CD4-positive, alpha-beta memory T cell (primary cell): ENCODE data around the gene SPON1. TPM values are rescaled to one million over a fixed set of nuclear protein-coding genes. Genes with fewer than 3 reads are reported as not detected.
A peak's percentile ranks its signal among the peaks of the same experiment; 100 is the strongest.

Source experiments
- CTCF ChIA-PET: fragments of 350-600 bp; sonication (Branson Sonifier 250); formaldehyde crosslinking; loops from one replicate; lab custom pipeline; 2021; ENCODE audit warnings: inconsistent platforms; ENCODE audit not compliant: partially characterized antibody; lab: Charles Lee
- POLR2A ChIA-PET: fragments of 350-600 bp; sonication (Branson Sonifier 250); formaldehyde crosslinking; loops from one replicate; lab custom pipeline; 2021; ENCODE audit not compliant: partially characterized antibody; lab: Charles Lee
- DNase-seq, 5 donors: peaks; one replicate each; pipeline versions ENCODE4 v3.0.0 to v3.0.0-alpha.2; 2020 to 2022; ENCODE audit warnings: mixed read lengths in 1 of 5
- H3K27ac ChIP-seq: one replicate; pipeline ENCODE4 v1.7.0; 2013; ENCODE audit warnings: low read depth, low read length
- H3K27me3 ChIP-seq: 2 replicates; pipeline ENCODE4 v1.7.0; 2013; ENCODE audit warnings: mild to moderate bottlenecking, low read length, moderate library complexity; ENCODE audit not compliant: insufficient read depth
- H3K36me3 ChIP-seq: 2 replicates; pipeline ENCODE4 v1.7.0; 2013; ENCODE audit warnings: mild to moderate bottlenecking, low read length, moderate library complexity; ENCODE audit not compliant: insufficient read depth
- H3K4me1 ChIP-seq: 2 replicates; pipeline ENCODE4 v1.7.0; 2013; ENCODE audit warnings: mild to moderate bottlenecking, low read length, moderate library complexity; ENCODE audit not compliant: insufficient read depth
- H3K4me3 ChIP-seq, 2 donors: one replicate each; pipeline ENCODE4 v1.7.0; 2013; ENCODE audit warnings: low read length in 2 of 2, mild to moderate bottlenecking in 1 of 2
- H3K9me3 ChIP-seq, 2 donors: one replicate each; pipeline ENCODE4 v1.7.0; 2013; ENCODE audit warnings: low read length in 2 of 2, control low read depth in 1 of 2; ENCODE audit not compliant: control insufficient read depth in 1 of 2
- H3K27ac Mint-ChIP-seq, 7 donors: one replicate each; pipeline ENCODE4 v1.8.0; 2020 to 2021; ENCODE audit warnings: mixed read lengths in 7 of 7, mild to moderate bottlenecking in 6 of 7, inconsistent platforms in 3 of 7, moderate library complexity in 3 of 7
- H3K27me3 Mint-ChIP-seq, 2 donors: one replicate each; pipeline ENCODE4 v1.8.0; 2020 to 2021; ENCODE audit warnings: mixed read lengths in 2 of 2
- H3K36me3 Mint-ChIP-seq, 2 donors: one replicate each; pipeline ENCODE4 v1.8.0; 2020 to 2021; ENCODE audit warnings: mixed read lengths in 2 of 2, inconsistent platforms in 1 of 2, mild to moderate bottlenecking in 1 of 2
- H3K4me1 Mint-ChIP-seq, 4 donors: one replicate each; pipeline ENCODE4 v1.8.0; 2020 to 2021; ENCODE audit warnings: mixed read lengths in 4 of 4, mild to moderate bottlenecking in 1 of 4
- H3K4me3 Mint-ChIP-seq, 8 donors: one replicate each; pipeline ENCODE4 v1.8.0; 2020 to 2021; ENCODE audit warnings: mixed read lengths in 8 of 8, mild to moderate bottlenecking in 7 of 8, moderate library complexity in 6 of 8, inconsistent platforms in 3 of 8
- H3K9me3 Mint-ChIP-seq, 8 donors: one replicate each; pipeline ENCODE4 v1.8.0; 2020 to 2021; ENCODE audit warnings: mixed read lengths in 8 of 8, mild to moderate bottlenecking in 5 of 8, inconsistent platforms in 3 of 8, moderate library complexity in 1 of 8
- intact Hi-C: fragments of 100-400 bp; cut with micrococcal nuclease; formaldehyde crosslinking; loops from one replicate; pipeline ENCODE4 v1.15.1; 2023
- polyA plus RNA-seq, 2 donors: library from polyadenylated mRNA; unstranded; fragments of 300-500 nt; fragmentation: Illumina TruSeq; gene quantifications; one replicate each; pipeline ENCODE4 v1.2.3, GENCODE V29; 2021
- total RNA-seq, 2 experiments: library from RNA; stranded (reverse); gene quantifications; one replicate each; pipeline ENCODE4 v1.2.3, GENCODE V29; 2021

Gene SPON1
- total and polyA plus RNA-seq, 4 experiments from 2014 or later: 2.0 to 60.4 (median 30.6) TPM

DNA sequence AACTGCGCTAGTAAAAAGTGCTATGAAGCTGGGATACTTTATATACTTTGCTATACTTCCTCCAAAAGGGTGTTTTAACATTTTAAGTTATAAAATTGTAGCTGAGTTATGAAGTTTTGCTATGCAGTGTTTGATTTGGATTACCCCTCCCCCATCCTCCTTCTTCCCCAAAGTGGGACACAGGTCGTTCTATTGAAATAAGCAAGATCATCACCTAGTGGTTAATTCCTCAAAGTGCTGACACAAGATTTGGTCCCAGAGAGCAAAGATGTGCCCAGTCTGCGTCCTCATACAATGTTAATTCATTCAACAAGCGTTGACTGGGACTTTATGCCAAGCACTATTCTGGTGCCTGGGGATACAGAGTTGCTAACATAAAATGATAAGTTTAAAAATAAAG lies 78.5 kb downstream of the SPON1 start:
- H3K4me3 ChIP-seq: no peak overlapping the region

DNA sequence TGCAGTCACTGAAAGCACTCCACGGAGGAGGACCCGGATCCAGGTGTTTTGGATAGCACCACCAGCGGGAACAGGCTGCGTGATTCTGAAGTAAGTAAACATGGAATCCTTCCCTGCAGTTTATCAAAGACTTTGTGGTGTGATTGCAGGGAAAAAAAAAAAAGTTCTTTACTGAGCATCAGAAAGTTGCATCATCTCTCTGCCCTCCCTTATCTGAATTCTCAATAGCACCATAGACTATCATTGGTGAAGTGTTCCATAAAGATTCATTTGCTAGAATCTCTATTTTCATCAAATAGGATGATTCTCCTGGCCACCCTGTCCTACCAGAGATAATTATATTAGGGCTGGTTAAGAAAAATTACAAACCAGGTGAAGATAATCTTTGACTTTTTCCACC lies 79.0 kb downstream of the SPON1 start:
- peaks cover 5 to 6% of the 10 kb centered on the region in 2 donors for H3K27me3 Mint-ChIP-seq
- intact Hi-C loops: no loop called here
- Histone ChIP-seq H3K36me3 (no peaks in the 10 kb centered on the region), H3K27me3 (peaks cover 4% of the 10 kb centered on the region), H3K27ac (no peak overlapping the region), H3K9me3 (no peaks in the 10 kb centered on the region), H3K4me3 (no peak overlapping the region), H3K4me1 (no peaks in the 10 kb centered on the region)
- H3K4me1 Mint-ChIP-seq: no peaks in the 10 kb centered on the region
- DNase-seq: no peak
- H3K9me3 Mint-ChIP-seq: no peaks in the 10 kb centered on the region
- ChIA-PET POLR2A (no interaction called here), CTCF (no interaction called here)
- H3K27ac Mint-ChIP-seq: no peak overlapping the region
- no peak overlapping the region for H3K4me3 Mint-ChIP-seq
- H3K36me3 Mint-ChIP-seq: no peaks in the 10 kb centered on the region

More for the DNA sequence above, 78.5 kb downstream of the SPON1 start:
- no peaks in the 10 kb centered on the region for H3K36me3 Mint-ChIP-seq
- no peaks in the 10 kb centered on the region for H3K9me3 Mint-ChIP-seq
- H3K27ac Mint-ChIP-seq: no peak overlapping the region
- H3K27ac ChIP-seq: no peak overlapping the region
- no peaks in the 10 kb centered on the region for H3K4me1 Mint-ChIP-seq
- H3K9me3 ChIP-seq: no peaks in the 10 kb centered on the region
- H3K36me3 ChIP-seq: no peaks in the 10 kb centered on the region
- intact Hi-C loops: no loop called here
- CTCF ChIA-PET: no interaction called here
- H3K27me3 Mint-ChIP-seq: peaks cover 4 to 6% of the 10 kb centered on the region in 2 donors
- POLR2A ChIA-PET: no interaction called here
- DNase-seq: no peak
- no peak overlapping the region for H3K4me3 Mint-ChIP-seq
- H3K27me3 ChIP-seq: peaks cover 2% of the 10 kb centered on the region
- H3K4me1 ChIP-seq: no peaks in the 10 kb centered on the region

DNA sequence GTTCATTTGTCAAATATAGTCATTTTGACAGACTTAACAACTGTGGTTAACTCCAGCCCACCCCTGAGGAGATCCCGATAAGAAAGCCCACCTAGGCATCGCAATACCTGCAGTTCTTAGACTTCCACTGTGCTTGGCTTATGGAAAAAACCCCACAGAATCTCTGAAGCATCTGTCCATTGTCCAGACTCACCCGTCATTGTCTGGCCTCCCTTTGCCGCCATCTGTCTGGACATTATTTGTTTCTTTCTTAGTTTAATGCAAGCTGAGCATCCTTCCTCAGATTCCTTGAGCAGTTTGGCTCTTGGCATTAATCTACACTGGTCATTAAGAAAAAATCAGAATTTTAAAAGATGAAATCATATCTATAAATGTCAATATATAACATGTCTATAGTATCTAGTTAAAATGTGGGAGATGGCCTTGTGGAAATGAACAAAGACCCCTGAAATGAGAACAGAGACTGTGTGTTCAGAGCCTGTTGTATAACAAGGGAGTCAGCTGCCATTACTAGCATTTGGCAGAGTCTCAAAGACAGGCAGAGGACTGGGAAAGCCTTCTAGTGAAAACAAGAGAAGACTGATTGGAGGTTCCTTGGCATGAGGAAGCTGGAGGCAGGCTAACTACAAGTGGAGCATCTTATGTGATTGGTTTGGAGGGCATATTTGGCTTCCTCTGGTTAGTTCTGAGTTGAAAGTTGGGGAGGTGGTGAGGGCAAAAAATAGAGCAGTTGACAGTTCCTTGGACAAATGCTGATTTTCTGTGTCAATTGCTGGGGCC lies 80.4 kb downstream of the SPON1 start:
- intact Hi-C loops: no loop called here
- H3K4me3 Mint-ChIP-seq: no peak overlapping the region
- DNase-seq: no peak
- Histone ChIP-seq H3K27ac (no peak overlapping the region), H3K27me3 (peaks cover 4% of the 10 kb centered on the region), H3K9me3 (no peaks in the 10 kb centered on the region), H3K4me1 (no peaks in the 10 kb centered on the region), H3K36me3 (no peaks in the 10 kb centered on the region), H3K4me3 (no peak overlapping the region)
- no peaks in the 10 kb centered on the region for H3K4me1 Mint-ChIP-seq
- H3K36me3 Mint-ChIP-seq: no peaks in the 10 kb centered on the region
- ChIA-PET POLR2A (no interaction called here), CTCF (interaction anchor here (1.5 to 2.3 kb wide), 2 partner anchors 106 to 270 kb away, joined by 5 read pairs; no protein-coding TSS in a partner anchor)
- H3K27me3 Mint-ChIP-seq: peaks cover 5 to 6% of the 10 kb centered on the region in 2 donors
- H3K9me3 Mint-ChIP-seq: peaks cover 0 to 1% (median 0%) of the 10 kb centered on the region in 8 donors
- H3K27ac Mint-ChIP-seq: no peak overlapping the region

DNA sequence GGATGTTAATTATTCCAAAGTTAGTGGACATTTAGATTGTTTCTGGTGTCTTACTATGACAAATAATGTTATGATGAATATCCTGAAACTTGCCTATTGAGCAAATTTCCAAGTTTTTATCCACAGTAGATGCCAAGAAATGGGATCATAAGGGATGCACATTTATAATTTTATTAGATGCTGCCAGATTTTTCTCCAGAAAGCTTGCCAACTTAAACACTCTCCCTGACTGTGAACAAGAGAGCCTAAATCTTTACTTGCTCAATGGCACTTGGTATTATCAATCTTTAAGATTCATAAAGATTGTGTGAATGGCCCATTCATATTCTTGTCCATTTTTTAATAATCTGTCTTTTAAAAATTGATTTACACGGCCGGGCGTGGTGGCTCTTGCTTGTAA lies 82.4 kb downstream of the SPON1 start:
- Histone ChIP-seq H3K27me3 (peaks cover 4% of the 10 kb centered on the region), H3K4me1 (no peaks in the 10 kb centered on the region), H3K4me3 (no peak overlapping the region), H3K36me3 (no peaks in the 10 kb centered on the region), H3K27ac (no peak overlapping the region), H3K9me3 (no peaks in the 10 kb centered on the region)
- Mint-ChIP-seq H3K36me3 (no peaks in the 10 kb centered on the region), H3K27me3 (peaks cover 5 to 6% of the 10 kb centered on the region in 2 donors), H3K4me3 (no peak overlapping the region), H3K4me1 (no peaks in the 10 kb centered on the region), H3K9me3 (peaks cover 0 to 1% (median 0%) of the 10 kb centered on the region in 8 donors), H3K27ac (no peak overlapping the region)
- POLR2A ChIA-PET: no interaction called here
- intact Hi-C loops: no loop called here
- DNase-seq: no peak
- CTCF ChIA-PET: interaction anchor here (2.3 kb wide), 1 partner anchor 272 kb away, joined by 5 read pairs; no protein-coding TSS in a partner anchor

DNA sequence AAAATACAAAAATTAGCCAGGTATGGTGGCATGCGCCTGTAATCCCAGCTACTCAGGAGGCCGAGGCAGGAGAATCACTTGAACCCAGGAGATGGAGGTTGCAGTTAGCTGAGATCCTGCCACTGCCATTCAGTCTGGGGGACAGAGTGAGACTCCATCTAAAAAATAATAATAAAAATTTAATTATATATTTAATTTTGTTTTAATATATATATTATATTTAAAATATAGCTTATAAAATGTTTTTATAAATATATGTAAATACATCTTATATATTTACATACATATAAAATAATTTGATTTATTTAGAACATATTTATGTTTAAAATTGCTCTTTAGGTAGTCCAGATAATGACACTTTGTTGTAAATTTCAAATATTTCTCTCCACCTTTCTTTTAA lies 82.9 kb downstream of the SPON1 start:
- Histone ChIP-seq H3K4me3 (no peak overlapping the region), H3K27me3 (peaks cover 4% of the 10 kb centered on the region), H3K27ac (no peak overlapping the region), H3K36me3 (no peaks in the 10 kb centered on the region), H3K9me3 (no peaks in the 10 kb centered on the region), H3K4me1 (no peaks in the 10 kb centered on the region)
- ChIA-PET POLR2A (no interaction called here), CTCF (no interaction called here)
- DNase-seq: no peak
- intact Hi-C loops: no loop called here
- Mint-ChIP-seq H3K27me3 (peaks cover 5 to 6% of the 10 kb centered on the region in 2 donors), H3K4me1 (no peaks in the 10 kb centered on the region), H3K4me3 (no peak overlapping the region), H3K27ac (no peak overlapping the region), H3K9me3 (peaks cover 0 to 1% (median 0%) of the 10 kb centered on the region in 8 donors), H3K36me3 (no peaks in the 10 kb centered on the region)

DNA sequence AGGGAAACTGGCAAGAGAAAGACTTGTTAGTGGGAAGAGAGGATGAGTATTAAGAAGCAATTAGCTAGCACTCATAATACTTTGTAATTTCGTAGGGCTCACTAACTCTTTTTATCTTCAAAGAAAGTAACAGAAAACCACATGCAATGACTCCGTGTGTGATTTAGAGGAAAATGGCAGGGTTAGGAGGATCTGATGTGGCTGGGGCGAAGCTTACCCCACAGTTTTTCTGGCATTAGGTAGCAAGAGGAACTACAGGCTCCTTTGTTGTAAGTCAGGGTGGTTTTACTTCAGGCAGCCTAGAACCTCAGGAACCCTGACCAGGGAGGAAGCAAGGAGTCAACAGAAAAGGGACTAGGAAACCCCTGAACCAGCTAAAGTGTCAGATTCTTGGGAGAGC lies 89.7 kb downstream of the SPON1 start:
- H3K4me3 Mint-ChIP-seq: no peak overlapping the region
- Histone ChIP-seq H3K36me3 (no peaks in the 10 kb centered on the region), H3K4me1 (peaks cover 7% of the 10 kb centered on the region), H3K27ac (no peak overlapping the region), H3K4me3 (no peak overlapping the region), H3K9me3 (no peaks in the 10 kb centered on the region), H3K27me3 (no peaks in the 10 kb centered on the region)
- H3K4me1 Mint-ChIP-seq: peaks cover 13 to 23% (median 18%) of the 10 kb centered on the region in 4 donors
- POLR2A ChIA-PET: no interaction called here
- H3K27ac Mint-ChIP-seq: peak overlapping the region in 1 of 7 donors; percentile 20
- intact Hi-C loops: no loop called here
- no peaks in the 10 kb centered on the region for H3K36me3 Mint-ChIP-seq
- H3K27me3 Mint-ChIP-seq: no peaks in the 10 kb centered on the region
- peaks cover 0 to 2% (median 0%) of the 10 kb centered on the region in 8 donors for H3K9me3 Mint-ChIP-seq
- no peak for DNase-seq
- CTCF ChIA-PET: interaction anchor here (1.2 to 1.5 kb wide), 3 partner anchors 13 to 202 kb away, joined by 3 read pairs; no protein-coding TSS in a partner anchor
